Hematopoietic multipotent progenitor cell treated with erythropoietin and hydrocortisone succinate and interleukin-3 and kit ligand, for 8 days (in vitro differentiated cells): ENCODE results near the gene CD8B.
"Not testable (repeated sequence)": the region's sequence is repeated elsewhere in the genome, so short reads cannot be mapped to it uniquely, and the experiment has no call there.

Experiments used
- DNase-seq: peaks from one replicate; pipeline ENCODE4 v3.0.0-alpha.2; 2015

CD8B gene

GRCh38 chr2:86835548-86835889 lies 26.2 kb downstream of the CD8B start:
- DNase-seq: not testable (repeated sequence)

- no peak for DNase-seq
These were observed 28.4 kb downstream of the CD8B start for GRCh38 chr2:86833315-86833714.

- DNase-seq: peak; percentile 3
These were observed 29.2 kb downstream of the CD8B start for GRCh38 chr2:86832334-86833096.

GRCh38 chr2:86831537-86831936 lies 30.1 kb downstream of the CD8B start:
- no peak for DNase-seq

- no peak for DNase-seq
These were observed 34.7 kb downstream of the CD8B start for GRCh38 chr2:86826951-86827350.

GRCh38 chr2:86825693-86826381 lies 35.8 kb downstream of the CD8B start:
- no peak for DNase-seq

GRCh38 chr2:86825036-86825692 lies 36.5 kb downstream of the CD8B start:
- no peak for DNase-seq

- no peak for DNase-seq
These were observed 38.9 kb downstream of the CD8B start for GRCh38 chr2:86822668-86823345.

- DNase-seq: no peak
These were observed 39.8 kb downstream of the CD8B start for GRCh38 chr2:86821842-86822241.

GRCh38 chr2:86821306-86821705 lies 40.4 kb downstream of the CD8B start:
- no peak for DNase-seq

- DNase-seq: no peak
These were observed 42.7 kb downstream of the CD8B start for GRCh38 chr2:86818957-86819356.

GRCh38 chr2:86818114-86818801 lies 43.4 kb downstream of the CD8B start:
- no peak for DNase-seq

GRCh38 chr2:86815611-86816010 lies 46.1 kb downstream of the CD8B start:
- no peak for DNase-seq

GRCh38 chr2:86809481-86810121 lies 52.1 kb downstream of the CD8B start:
- DNase-seq: no peak

- DNase-seq: peak; percentile 89
These were observed 53.1 kb downstream of the CD8B start for GRCh38 chr2:86808315-86809161.

GRCh38 chr2:86807468-86808275 lies 54.0 kb downstream of the CD8B start:
- DNase-seq: peak; percentile 51

GRCh38 chr2:86807133-86807467 lies 54.6 kb downstream of the CD8B start:
- DNase-seq: no peak

- DNase-seq: no peak
These were observed 55.4 kb downstream of the CD8B start for GRCh38 chr2:86806059-86806857.

- no peak for DNase-seq
These were observed 60.7 kb downstream of the CD8B start for GRCh38 chr2:86800856-86801567.
